HG03135 (cell line): ENCODE data around the gene FNDC1.
A peak's percentile ranks its signal among the peaks of the same experiment; 100 is the strongest.
"Not testable (repeated sequence)": the region's sequence is repeated elsewhere in the genome, so short reads cannot be mapped to it uniquely, and the experiment has no call there.

Experiments
- ATAC-seq: cut with Tn5 transposase; IDR thresholded peaks from one replicate; pipeline ENCODE4 v1.9.1; 2021; ENCODE audit warnings: mild to moderate bottlenecking, moderate library complexity; ENCODE audit not compliant: unreplicated experiment

FNDC1 gene

GRCh38 chr6:159169193-159169555, at the start of gene FNDC1:
Gene FNDC1, plus strand, starts transcription at chr6:159169400. Its CDS starts 197 bp downstream, at chr6:159169597.
- ATAC-seq = peak; percentile 76

- no peak for ATAC-seq
Observed at GRCh38 chr6:159119791-159120190, 49.4 kb upstream of the FNDC1 start.

- ATAC-seq = no peak
Observed at GRCh38 chr6:159121486-159121885, 47.7 kb upstream of the FNDC1 start.

- ATAC-seq = no peak
Observed at GRCh38 chr6:159122453-159122852, 46.7 kb upstream of the FNDC1 start.

- not testable (repeated sequence) for ATAC-seq
Observed at GRCh38 chr6:159123831-159124230, 45.4 kb upstream of the FNDC1 start.

- no peak for ATAC-seq
Observed at GRCh38 chr6:159125014-159125609, 44.1 kb upstream of the FNDC1 start.

- ATAC-seq = no peak
Observed at GRCh38 chr6:159125951-159126352, 43.2 kb upstream of the FNDC1 start.

- ATAC-seq = peak; percentile 3
Observed at GRCh38 chr6:159126590-159126989, 42.6 kb upstream of the FNDC1 start.

- no peak for ATAC-seq
Observed at GRCh38 chr6:159127701-159128100, 41.5 kb upstream of the FNDC1 start.

- ATAC-seq = no peak
Observed at GRCh38 chr6:159128978-159129377, 40.2 kb upstream of the FNDC1 start.

- ATAC-seq = no peak
Observed at GRCh38 chr6:159130846-159131245, 38.4 kb upstream of the FNDC1 start.

- ATAC-seq = no peak
Observed at GRCh38 chr6:159131709-159132108, 37.5 kb upstream of the FNDC1 start.

GRCh38 chr6:159132664-159133063, 36.5 kb upstream of the FNDC1 start:
- ATAC-seq = no peak

GRCh38 chr6:159134701-159135364, 34.4 kb upstream of the FNDC1 start:
- ATAC-seq = no peak

GRCh38 chr6:159137676-159138075, 31.5 kb upstream of the FNDC1 start:
- no peak for ATAC-seq

GRCh38 chr6:159142531-159142930, 26.7 kb upstream of the FNDC1 start:
- ATAC-seq = no peak

GRCh38 chr6:159148641-159149040, 20.6 kb upstream of the FNDC1 start:
- ATAC-seq = no peak

GRCh38 chr6:159149641-159150040, 19.6 kb upstream of the FNDC1 start:
- no peak for ATAC-seq

GRCh38 chr6:159151266-159151855, 17.8 kb upstream of the FNDC1 start:
- no peak for ATAC-seq

GRCh38 chr6:159152041-159152440, 17.2 kb upstream of the FNDC1 start:
- ATAC-seq = no peak

- no peak for ATAC-seq
Observed at GRCh38 chr6:159152782-159153181, 16.4 kb upstream of the FNDC1 start.

- ATAC-seq = no peak
Observed at GRCh38 chr6:159155679-159156078, 13.5 kb upstream of the FNDC1 start.
